Measurements from ENCODE around the gene LHFPL6. TPM values are rescaled to one million over a fixed set of nuclear protein-coding genes. Genes with fewer than 3 reads are reported as not detected.

LHFPL6 gene
- total and polyA plus RNA-seq, 10 of the 15 experiments (the other 5 are each of a cell fraction or from before 2014, with no cell fraction given) = 0.11 to 4.6 (median 0.41) TPM

DNA sequence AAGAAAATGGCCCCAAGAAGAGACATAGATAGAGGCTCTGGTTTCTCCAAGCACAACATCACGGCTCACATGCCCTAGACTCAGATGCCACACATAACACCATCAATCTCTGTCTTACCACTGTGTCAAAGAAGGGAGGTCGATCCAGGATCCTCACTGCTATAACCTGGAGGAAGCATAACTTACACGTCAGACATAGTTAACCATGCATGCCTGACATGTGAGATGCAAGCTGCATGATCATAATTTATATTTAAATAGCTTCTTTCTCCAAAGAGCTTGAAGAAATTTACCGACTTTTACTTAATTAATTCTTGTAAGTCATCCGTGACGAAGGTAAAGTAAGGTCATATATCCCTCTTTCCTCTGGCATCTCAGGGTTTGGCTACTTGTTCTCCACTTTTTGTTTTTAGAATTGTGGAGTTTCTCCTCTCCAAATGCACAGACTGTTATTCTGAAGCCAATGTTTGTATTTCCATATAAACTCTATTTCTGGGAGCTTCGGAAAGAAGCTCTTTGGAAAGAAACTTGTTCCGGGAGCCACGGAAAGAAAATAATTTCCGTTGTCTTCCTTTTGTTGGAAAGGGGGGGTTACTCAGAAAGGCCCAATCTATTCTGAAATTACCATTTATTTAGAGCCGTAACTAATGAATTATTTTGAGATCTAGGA, 205.6 kb downstream of the LHFPL6 start (continued):
- TF ChIP-seq, protein P1, sequence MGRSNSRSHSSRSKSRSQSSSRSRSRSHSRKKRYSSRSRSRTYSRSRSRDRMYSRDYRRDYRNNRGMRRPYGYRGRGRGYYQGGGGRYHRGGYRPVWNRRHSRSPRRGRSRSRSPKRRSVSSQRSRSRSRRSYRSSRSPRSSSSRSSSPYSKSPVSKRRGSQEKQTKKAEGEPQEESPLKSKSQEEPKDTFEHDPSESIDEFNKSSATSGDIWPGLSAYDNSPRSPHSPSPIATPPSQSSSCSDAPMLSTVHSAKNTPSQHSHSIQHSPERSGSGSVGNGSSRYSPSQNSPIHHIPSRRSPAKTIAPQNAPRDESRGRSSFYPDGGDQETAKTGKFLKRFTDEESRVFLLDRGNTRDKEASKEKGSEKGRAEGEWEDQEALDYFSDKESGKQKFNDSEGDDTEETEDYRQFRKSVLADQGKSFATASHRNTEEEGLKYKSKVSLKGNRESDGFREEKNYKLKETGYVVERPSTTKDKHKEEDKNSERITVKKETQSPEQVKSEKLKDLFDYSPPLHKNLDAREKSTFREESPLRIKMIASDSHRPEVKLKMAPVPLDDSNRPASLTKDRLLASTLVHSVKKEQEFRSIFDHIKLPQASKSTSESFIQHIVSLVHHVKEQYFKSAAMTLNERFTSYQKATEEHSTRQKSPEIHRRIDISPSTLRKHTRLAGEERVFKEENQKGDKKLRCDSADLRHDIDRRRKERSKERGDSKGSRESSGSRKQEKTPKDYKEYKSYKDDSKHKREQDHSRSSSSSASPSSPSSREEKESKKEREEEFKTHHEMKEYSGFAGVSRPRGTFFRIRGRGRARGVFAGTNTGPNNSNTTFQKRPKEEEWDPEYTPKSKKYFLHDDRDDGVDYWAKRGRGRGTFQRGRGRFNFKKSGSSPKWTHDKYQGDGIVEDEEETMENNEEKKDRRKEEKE (IDR thresholded peaks at IDR 0.05) = no peak
- TF ChIP-seq, protein P2, sequence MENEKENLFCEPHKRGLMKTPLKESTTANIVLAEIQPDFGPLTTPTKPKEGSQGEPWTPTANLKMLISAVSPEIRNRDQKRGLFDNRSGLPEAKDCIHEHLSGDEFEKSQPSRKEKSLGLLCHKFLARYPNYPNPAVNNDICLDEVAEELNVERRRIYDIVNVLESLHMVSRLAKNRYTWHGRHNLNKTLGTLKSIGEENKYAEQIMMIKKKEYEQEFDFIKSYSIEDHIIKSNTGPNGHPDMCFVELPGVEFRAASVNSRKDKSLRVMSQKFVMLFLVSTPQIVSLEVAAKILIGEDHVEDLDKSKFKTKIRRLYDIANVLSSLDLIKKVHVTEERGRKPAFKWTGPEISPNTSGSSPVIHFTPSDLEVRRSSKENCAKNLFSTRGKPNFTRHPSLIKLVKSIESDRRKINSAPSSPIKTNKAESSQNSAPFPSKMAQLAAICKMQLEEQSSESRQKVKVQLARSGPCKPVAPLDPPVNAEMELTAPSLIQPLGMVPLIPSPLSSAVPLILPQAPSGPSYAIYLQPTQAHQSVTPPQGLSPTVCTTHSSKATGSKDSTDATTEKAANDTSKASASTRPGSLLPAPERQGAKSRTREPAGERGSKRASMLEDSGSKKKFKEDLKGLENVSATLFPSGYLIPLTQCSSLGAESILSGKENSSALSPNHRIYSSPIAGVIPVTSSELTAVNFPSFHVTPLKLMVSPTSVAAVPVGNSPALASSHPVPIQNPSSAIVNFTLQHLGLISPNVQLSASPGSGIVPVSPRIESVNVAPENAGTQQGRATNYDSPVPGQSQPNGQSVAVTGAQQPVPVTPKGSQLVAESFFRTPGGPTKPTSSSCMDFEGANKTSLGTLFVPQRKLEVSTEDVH (IDR thresholded peaks at IDR 0.05; ENCODE audit: low read depth, partially characterized antibody) = no peak
- TF ChIP-seq, protein P3, sequence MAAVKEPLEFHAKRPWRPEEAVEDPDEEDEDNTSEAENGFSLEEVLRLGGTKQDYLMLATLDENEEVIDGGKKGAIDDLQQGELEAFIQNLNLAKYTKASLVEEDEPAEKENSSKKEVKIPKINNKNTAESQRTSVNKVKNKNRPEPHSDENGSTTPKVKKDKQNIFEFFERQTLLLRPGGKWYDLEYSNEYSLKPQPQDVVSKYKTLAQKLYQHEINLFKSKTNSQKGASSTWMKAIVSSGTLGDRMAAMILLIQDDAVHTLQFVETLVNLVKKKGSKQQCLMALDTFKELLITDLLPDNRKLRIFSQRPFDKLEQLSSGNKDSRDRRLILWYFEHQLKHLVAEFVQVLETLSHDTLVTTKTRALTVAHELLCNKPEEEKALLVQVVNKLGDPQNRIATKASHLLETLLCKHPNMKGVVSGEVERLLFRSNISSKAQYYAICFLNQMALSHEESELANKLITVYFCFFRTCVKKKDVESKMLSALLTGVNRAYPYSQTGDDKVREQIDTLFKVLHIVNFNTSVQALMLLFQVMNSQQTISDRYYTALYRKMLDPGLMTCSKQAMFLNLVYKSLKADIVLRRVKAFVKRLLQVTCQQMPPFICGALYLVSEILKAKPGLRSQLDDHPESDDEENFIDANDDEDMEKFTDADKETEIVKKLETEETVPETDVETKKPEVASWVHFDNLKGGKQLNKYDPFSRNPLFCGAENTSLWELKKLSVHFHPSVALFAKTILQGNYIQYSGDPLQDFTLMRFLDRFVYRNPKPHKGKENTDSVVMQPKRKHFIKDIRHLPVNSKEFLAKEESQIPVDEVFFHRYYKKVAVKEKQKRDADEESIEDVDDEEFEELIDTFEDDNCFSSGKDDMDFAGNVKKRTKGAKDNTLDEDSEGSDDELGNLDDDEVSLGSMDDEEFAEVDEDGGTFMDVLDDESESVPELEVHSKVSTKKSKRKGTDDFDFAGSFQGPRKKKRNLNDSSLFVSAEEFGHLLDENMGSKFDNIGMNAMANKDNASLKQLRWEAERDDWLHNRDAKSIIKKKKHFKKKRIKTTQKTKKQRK (IDR thresholded peaks at IDR 0.05; ENCODE audit: low read depth, low read length) = no peak
- TF ChIP-seq SMARCA5 (IDR thresholded peaks at IDR 0.05) (no peak), STAT1 (conservative IDR thresholded peaks at IDR 0.05) (no peak), HCFC1 (IDR thresholded peaks at IDR 0.05; ENCODE audit: low read length) (no peak), MEF2A (IDR thresholded peaks at IDR 0.05; ENCODE audit: insufficient read depth, low read depth, low read length) (no peak), NFIC (IDR thresholded peaks at IDR 0.05; ENCODE audit: low read depth, low read length) (no peak), DPF2 (IDR thresholded peaks at IDR 0.05) (no peak), TCF3 (IDR thresholded peaks at IDR 0.05; ENCODE audit: borderline replicate concordance, insufficient read depth, low read depth, low read length) (no peak)
- TF ChIP-seq, protein P4, sequence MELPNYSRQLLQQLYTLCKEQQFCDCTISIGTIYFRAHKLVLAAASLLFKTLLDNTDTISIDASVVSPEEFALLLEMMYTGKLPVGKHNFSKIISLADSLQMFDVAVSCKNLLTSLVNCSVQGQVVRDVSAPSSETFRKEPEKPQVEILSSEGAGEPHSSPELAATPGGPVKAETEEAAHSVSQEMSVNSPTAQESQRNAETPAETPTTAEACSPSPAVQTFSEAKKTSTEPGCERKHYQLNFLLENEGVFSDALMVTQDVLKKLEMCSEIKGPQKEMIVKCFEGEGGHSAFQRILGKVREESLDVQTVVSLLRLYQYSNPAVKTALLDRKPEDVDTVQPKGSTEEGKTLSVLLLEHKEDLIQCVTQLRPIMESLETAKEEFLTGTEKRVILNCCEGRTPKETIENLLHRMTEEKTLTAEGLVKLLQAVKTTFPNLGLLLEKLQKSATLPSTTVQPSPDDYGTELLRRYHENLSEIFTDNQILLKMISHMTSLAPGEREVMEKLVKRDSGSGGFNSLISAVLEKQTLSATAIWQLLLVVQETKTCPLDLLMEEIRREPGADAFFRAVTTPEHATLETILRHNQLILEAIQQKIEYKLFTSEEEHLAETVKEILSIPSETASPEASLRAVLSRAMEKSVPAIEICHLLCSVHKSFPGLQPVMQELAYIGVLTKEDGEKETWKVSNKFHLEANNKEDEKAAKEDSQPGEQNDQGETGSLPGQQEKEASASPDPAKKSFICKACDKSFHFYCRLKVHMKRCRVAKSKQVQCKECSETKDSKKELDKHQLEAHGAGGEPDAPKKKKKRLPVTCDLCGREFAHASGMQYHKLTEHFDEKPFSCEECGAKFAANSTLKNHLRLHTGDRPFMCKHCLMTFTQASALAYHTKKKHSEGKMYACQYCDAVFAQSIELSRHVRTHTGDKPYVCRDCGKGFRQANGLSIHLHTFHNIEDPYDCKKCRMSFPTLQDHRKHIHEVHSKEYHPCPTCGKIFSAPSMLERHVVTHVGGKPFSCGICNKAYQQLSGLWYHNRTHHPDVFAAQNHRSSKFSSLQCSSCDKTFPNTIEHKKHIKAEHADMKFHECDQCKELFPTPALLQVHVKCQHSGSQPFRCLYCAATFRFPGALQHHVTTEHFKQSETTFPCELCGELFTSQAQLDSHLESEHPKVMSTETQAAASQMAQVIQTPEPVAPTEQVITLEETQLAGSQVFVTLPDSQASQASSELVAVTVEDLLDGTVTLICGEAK (IDR thresholded peaks at IDR 0.05; ENCODE audit: borderline replicate concordance) = no peak
